GM12892 (cell line): ENCODE measurements around the gene SLC16A1.

Source experiments
- POLR2A ChIP-seq: IDR thresholded peaks from 2 replicates; pipeline ENCODE4 v1.6.1; 2011; ENCODE audit warnings: low read depth, low read length, control low read depth
- POLR2AphosphoS5 ChIP-seq: IDR thresholded peaks from 2 replicates; pipeline ENCODE4 v1.6.1; 2011; ENCODE audit warnings: low read depth, low read length, control low read depth

- no peak for TF ChIP-seq POLR2AphosphoS5
- TF ChIP-seq POLR2A = no peak
Observed at GRCh38 chr1:112997781-112998180, 41.8 kb upstream of the SLC16A1 start.
